ENCODE results near the gene EXOC6B. TPM values are rescaled to one million over a fixed set of nuclear protein-coding genes. Genes with fewer than 3 reads are reported as not detected.

EXOC6B gene
- total RNA-seq, 1 donor from 2014 or later, result 139 TPM

- DNase-seq, result no peak
These were observed 371.6 kb downstream of the EXOC6B start for GRCh38 chr2:72454189-72454588.

GRCh38 chr2:72442270-72442669, 383.6 kb downstream of the EXOC6B start:
- no peaks in the 10 kb centered on the region for H3K9me3 ChIP-seq (replicated peaks)
- no peak for TF ChIP-seq CTCF (IDR thresholded peaks at IDR 0.05; ENCODE audit: borderline replicate concordance)
- H3K4me1 ChIP-seq, result peaks cover 11% of the 10 kb centered on the region
- no peak overlapping the region for H3K4me3 ChIP-seq
- H3K27me3 ChIP-seq (ENCODE audit: low read depth), result no peaks in the 10 kb centered on the region
- intact Hi-C loops (cut with micrococcal nuclease), result no loop called here
- H3K36me3 ChIP-seq, result peaks cover 6% of the 10 kb centered on the region
- DNase-seq, result no peak
- no peak overlapping the region for H3K27ac ChIP-seq (replicated peaks)

More at GRCh38 chr2:72454189-72454588, 371.6 kb downstream of the EXOC6B start:
- Histone ChIP-seq H3K36me3 (no peaks in the 10 kb centered on the region), H3K4me1 (no peaks in the 10 kb centered on the region), H3K27me3 (ENCODE audit: low read depth) (no peaks in the 10 kb centered on the region), H3K27ac (replicated peaks) (no peak overlapping the region), H3K9me3 (replicated peaks) (no peaks in the 10 kb centered on the region), H3K4me3 (no peak overlapping the region)
- no peak for TF ChIP-seq CTCF (IDR thresholded peaks at IDR 0.05; ENCODE audit: borderline replicate concordance)
- intact Hi-C loops (cut with micrococcal nuclease), result no loop called here

- intact Hi-C loops (cut with micrococcal nuclease), result no loop called here
- no peaks in the 10 kb centered on the region for H3K36me3 ChIP-seq
- no peak for DNase-seq
- no peak overlapping the region for H3K4me3 ChIP-seq
- H3K27ac ChIP-seq (replicated peaks), result no peak overlapping the region
- H3K27me3 ChIP-seq (ENCODE audit: low read depth), result no peaks in the 10 kb centered on the region
- peaks cover 11% of the 10 kb centered on the region for H3K4me1 ChIP-seq
- TF ChIP-seq CTCF (IDR thresholded peaks at IDR 0.05; ENCODE audit: borderline replicate concordance), result no peak
- H3K9me3 ChIP-seq (replicated peaks), result no peaks in the 10 kb centered on the region
These were observed 385.9 kb downstream of the EXOC6B start for GRCh38 chr2:72439892-72440291.

GRCh38 chr2:72438364-72438763, 387.5 kb downstream of the EXOC6B start:
- H3K4me3 ChIP-seq, result no peak overlapping the region
- DNase-seq, result no peak
- TF ChIP-seq CTCF (IDR thresholded peaks at IDR 0.05; ENCODE audit: borderline replicate concordance), result no peak
- H3K4me1 ChIP-seq, result peaks cover 11% of the 10 kb centered on the region
- no peaks in the 10 kb centered on the region for H3K27me3 ChIP-seq (ENCODE audit: low read depth)
- H3K9me3 ChIP-seq (replicated peaks), result no peaks in the 10 kb centered on the region
- H3K27ac ChIP-seq (replicated peaks), result no peak overlapping the region
- intact Hi-C loops (cut with micrococcal nuclease), result no loop called here
- no peaks in the 10 kb centered on the region for H3K36me3 ChIP-seq

GRCh38 chr2:72431737-72432136, 394.1 kb downstream of the EXOC6B start:
- Histone ChIP-seq H3K9me3 (replicated peaks) (no peaks in the 10 kb centered on the region), H3K4me1 (no peaks in the 10 kb centered on the region), H3K27ac (replicated peaks) (no peak overlapping the region), H3K4me3 (no peak overlapping the region), H3K27me3 (ENCODE audit: low read depth) (no peaks in the 10 kb centered on the region), H3K36me3 (no peaks in the 10 kb centered on the region)
- no peak for TF ChIP-seq CTCF (IDR thresholded peaks at IDR 0.05; ENCODE audit: borderline replicate concordance)
- no peak for DNase-seq
- intact Hi-C loops (cut with micrococcal nuclease), result no loop called here

Data from left ventricle myocardium inferior (tissue), 1 donor.